DND-41 (cell line): ENCODE results near the gene ZC3H6.

ENCODE experiments used
- ATAC-seq: fragments of 200-7000 bp; cut with Tn5 transposase; 3 replicates; pipeline ENCODE4 v1.9.1; 2021; ENCODE audit warnings: low read depth; ENCODE audit not compliant: insufficient read depth
- DNase-seq: peaks from one replicate; pipeline ENCODE4 v3.0.0-alpha.2; 2020
- H2AFZ ChIP-seq: 2 replicates; pipeline ENCODE4 v1.6.0; 2012; ENCODE audit warnings: low read depth, low read length
- H3K27ac ChIP-seq: 2 replicates; pipeline ENCODE4 v1.5.1; 2012; ENCODE audit warnings: low read length, inconsistent platforms
- H3K27me3 ChIP-seq: fragments of 200-600 bp; sonication (generic); 2 replicates; pipeline ENCODE4 v1.6.0; 2012; ENCODE audit warnings: low read length, mild to moderate bottlenecking, inconsistent platforms; ENCODE audit not compliant: insufficient read depth, poor library complexity
- H3K36me3 ChIP-seq: 2 replicates; pipeline ENCODE4 v1.5.1; 2012; ENCODE audit warnings: low read length, inconsistent platforms; ENCODE audit not compliant: insufficient read depth
- H3K4me1 ChIP-seq: 2 replicates; pipeline ENCODE4 v1.5.1; 2012; ENCODE audit warnings: mild to moderate bottlenecking, low read length; ENCODE audit not compliant: insufficient read depth
- H3K4me2 ChIP-seq: 2 replicates; pipeline ENCODE4 v1.6.0; 2012; ENCODE audit warnings: mild to moderate bottlenecking, moderate library complexity, low read length, inconsistent platforms; ENCODE audit not compliant: insufficient read depth
- H3K4me3 ChIP-seq, 2 experiments: fragments of 200-600 bp in 1 of 2; shearing (Covaris generic) in 1 of 2; 2 replicates each; pipeline ENCODE4 v1.5.1; 2012 to 2016; ENCODE audit warnings: inconsistent platforms in 2 of 2, low read length in 2 of 2, mild to moderate bottlenecking in 2 of 2, low read depth in 1 of 2, moderate library complexity in 1 of 2
- H3K79me2 ChIP-seq: 2 replicates; pipeline ENCODE4 v1.6.0; 2012; ENCODE audit warnings: low read length, inconsistent platforms; ENCODE audit not compliant: insufficient read depth
- H3K9ac ChIP-seq: 2 replicates; pipeline ENCODE4 v1.6.0; 2012; ENCODE audit warnings: low read depth, mild to moderate bottlenecking, inconsistent platforms, low read length, moderate library complexity
- H3K9me3 ChIP-seq: 2 replicates; pipeline ENCODE4 v1.5.1; 2012; ENCODE audit warnings: low read length, moderate library complexity, mild to moderate bottlenecking, inconsistent platforms; ENCODE audit not compliant: insufficient read depth, severe bottlenecking
- H4K20me1 ChIP-seq: 2 replicates; pipeline ENCODE4 v1.6.0; 2012; ENCODE audit warnings: low read length; ENCODE audit not compliant: insufficient read depth
- EZH2 ChIP-seq: IDR thresholded peaks from 3 replicates; pipeline ENCODE4 v1.6.1; 2012; ENCODE audit warnings: borderline replicate concordance, low read depth, mild to moderate bottlenecking, moderate library complexity, low read length, inconsistent platforms; ENCODE audit not compliant: severe bottlenecking
- TF ChIP-seq, protein P1 (sequence below): IDR thresholded peaks from 2 replicates; pipeline ENCODE4 v1.5.1; 2012; ENCODE audit warnings: borderline replicate concordance, low read length, moderate library complexity, mild to moderate bottlenecking; ENCODE audit not compliant: poor library complexity, severe bottlenecking; ENCODE audit errors: extremely low read depth

ZC3H6 gene

DNA sequence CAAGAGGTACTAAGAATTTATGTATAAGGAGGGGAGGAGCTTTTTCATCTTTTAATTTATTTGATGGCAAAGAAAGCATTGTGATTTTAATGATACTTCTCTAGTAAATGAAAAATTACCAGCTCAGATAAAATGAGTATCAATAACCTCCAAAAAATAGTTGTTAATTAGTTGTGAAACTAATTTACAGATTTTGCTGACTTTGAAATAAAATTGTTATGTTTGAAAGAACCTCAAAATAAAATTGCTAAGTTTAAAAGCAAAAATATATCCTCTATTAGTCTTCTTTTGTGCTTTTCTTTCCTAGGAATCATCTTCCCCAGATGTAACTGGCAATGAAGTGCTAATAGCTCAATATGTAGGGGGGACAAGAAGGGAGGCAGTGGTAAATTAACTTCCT is 36.5 kb downstream of the ZC3H6 start:
- TF ChIP-seq, protein P1, sequence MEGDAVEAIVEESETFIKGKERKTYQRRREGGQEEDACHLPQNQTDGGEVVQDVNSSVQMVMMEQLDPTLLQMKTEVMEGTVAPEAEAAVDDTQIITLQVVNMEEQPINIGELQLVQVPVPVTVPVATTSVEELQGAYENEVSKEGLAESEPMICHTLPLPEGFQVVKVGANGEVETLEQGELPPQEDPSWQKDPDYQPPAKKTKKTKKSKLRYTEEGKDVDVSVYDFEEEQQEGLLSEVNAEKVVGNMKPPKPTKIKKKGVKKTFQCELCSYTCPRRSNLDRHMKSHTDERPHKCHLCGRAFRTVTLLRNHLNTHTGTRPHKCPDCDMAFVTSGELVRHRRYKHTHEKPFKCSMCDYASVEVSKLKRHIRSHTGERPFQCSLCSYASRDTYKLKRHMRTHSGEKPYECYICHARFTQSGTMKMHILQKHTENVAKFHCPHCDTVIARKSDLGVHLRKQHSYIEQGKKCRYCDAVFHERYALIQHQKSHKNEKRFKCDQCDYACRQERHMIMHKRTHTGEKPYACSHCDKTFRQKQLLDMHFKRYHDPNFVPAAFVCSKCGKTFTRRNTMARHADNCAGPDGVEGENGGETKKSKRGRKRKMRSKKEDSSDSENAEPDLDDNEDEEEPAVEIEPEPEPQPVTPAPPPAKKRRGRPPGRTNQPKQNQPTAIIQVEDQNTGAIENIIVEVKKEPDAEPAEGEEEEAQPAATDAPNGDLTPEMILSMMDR, result no peak
- no peak for TF ChIP-seq EZH2
- Histone ChIP-seq H4K20me1 (no peaks in the 10 kb centered on the region), H3K79me2 (no peaks in the 10 kb centered on the region), H3K9me3 (no peaks in the 10 kb centered on the region), H2AFZ (no peak overlapping the region), H3K4me1 (no peaks in the 10 kb centered on the region), H3K4me3 (no peak overlapping the region), H3K27me3 (no peaks in the 10 kb centered on the region), H3K4me2 (no peak overlapping the region), H3K36me3 (no peaks in the 10 kb centered on the region), H3K9ac (no peak overlapping the region), H3K27ac (no peak overlapping the region)
- ATAC-seq (no peak), DNase-seq (no peak)

DNA sequence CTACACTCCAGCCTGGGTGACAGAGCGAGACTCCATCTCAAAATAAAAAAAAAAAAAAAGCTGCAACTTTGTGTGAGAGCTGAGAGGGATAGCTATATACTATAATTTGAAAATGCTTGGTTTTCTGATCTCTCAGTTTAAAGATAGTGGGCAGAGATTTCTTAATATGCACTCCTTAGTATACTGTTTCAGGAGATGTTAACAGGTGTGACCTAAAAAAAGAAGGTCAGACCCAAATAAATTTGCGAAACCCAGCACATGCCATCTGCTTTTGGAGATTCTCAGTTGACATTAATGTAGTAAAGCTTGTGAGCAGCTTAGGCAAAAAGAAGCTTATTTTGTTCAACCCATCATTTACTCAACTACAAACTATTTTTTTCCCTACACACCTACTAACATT is 37.4 kb downstream of the ZC3H6 start:
- Histone ChIP-seq H3K9me3 (no peaks in the 10 kb centered on the region), H3K27me3 (no peaks in the 10 kb centered on the region), H3K9ac (no peak overlapping the region), H4K20me1 (no peaks in the 10 kb centered on the region), H3K4me2 (no peak overlapping the region), H2AFZ (no peak overlapping the region), H3K4me3 (no peak overlapping the region), H3K27ac (no peak overlapping the region), H3K79me2 (no peaks in the 10 kb centered on the region), H3K36me3 (no peaks in the 10 kb centered on the region), H3K4me1 (no peaks in the 10 kb centered on the region)
- no peak for TF ChIP-seq EZH2
- TF ChIP-seq, protein P1, result no peak
- DNase-seq (no peak), ATAC-seq (no peak)

DNA sequence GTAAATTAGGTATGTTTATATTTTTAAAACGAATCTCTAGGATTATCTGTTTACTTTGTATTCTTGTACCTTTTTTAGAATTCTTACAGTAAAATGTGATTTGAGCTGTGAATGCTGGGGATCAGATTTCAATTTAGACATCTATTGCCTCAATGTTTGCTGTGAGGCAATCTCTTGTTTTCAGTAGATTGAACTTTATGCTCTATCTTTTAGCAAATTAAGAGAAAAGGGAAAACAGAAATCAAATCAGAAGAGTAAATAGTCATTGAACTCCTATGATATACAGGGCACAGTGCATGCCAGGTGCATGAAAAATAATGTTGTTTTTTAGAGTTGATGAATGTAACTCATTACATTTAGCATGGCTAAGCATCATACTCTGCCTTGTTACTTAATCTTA is 39.5 kb downstream of the ZC3H6 start:
- H3K9ac ChIP-seq, result no peak overlapping the region
- H3K36me3 ChIP-seq, result no peaks in the 10 kb centered on the region
- no peak overlapping the region for H3K4me3 ChIP-seq
- no peak for TF ChIP-seq EZH2
- TF ChIP-seq, protein P1, result no peak
- no peak overlapping the region for H2AFZ ChIP-seq
- ATAC-seq, result no peak
- DNase-seq, result no peak
- no peak overlapping the region for H3K4me2 ChIP-seq
- H3K9me3 ChIP-seq, result no peaks in the 10 kb centered on the region
- H3K27me3 ChIP-seq, result no peaks in the 10 kb centered on the region
- H3K79me2 ChIP-seq, result no peaks in the 10 kb centered on the region
- H4K20me1 ChIP-seq, result no peaks in the 10 kb centered on the region
- no peaks in the 10 kb centered on the region for H3K4me1 ChIP-seq
- no peak overlapping the region for H3K27ac ChIP-seq
